SK-MEL-5 (cell line): Measurements from ENCODE around the gene STK31. TPM values are rescaled to one million over a fixed set of nuclear protein-coding genes. Genes with fewer than 3 reads are reported as not detected.
"Not testable (repeated sequence)": the region's sequence is repeated elsewhere in the genome, so short reads cannot be mapped to it uniquely, and the experiment has no call there.

Experiments
- DNase-seq: peaks from one replicate; pipeline ENCODE4 v3.0.0-alpha.2; 2016; ENCODE audit warnings: low read depth, low spot score
- in situ Hi-C: cut with HindIII; loops from 2 replicates; pipeline ENCODE4 v1.10.0; 2016; ENCODE audit warnings: low sequenced_read_pairs, high pct_unique_total_duplicates, low pct_unique_long_range_greater_than_20kb
- total RNA-seq: library from RNA; depleted of rRNA; stranded (reverse); fragments of >200 nt; shearing (Covaris generic); gene quantifications from 2 replicates; pipeline ENCODE4 v1.2.3, GENCODE V29; 2014

Gene STK31
- total RNA-seq, 1 experiment from 2014 or later: not detected

DNA sequence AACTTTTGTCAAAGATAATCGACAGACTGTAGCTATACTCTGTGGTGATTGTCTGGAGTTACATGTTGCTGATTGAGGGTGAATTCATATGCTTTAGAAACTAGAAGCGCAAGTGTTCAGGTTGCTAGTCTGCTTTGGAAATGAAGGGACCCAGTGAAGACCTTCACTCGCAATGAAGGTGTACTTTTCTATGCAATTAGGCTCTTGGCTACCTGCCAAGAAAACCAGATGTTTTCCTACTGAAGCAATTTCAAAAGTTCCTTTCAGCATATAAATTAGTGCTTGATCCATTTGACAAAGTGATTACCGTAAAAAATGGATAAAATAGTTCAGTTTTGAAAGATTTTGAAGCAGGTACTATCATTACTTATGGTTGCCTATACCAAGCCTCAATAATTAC lies 10.0 kb upstream of the STK31 start:
- DNase-seq: no peak
- in situ Hi-C loops: no loop called here

- DNase-seq: no peak
- in situ Hi-C loops: no loop called here
Observed at GRCh38 chr7:23709081-23709750, 803 bp upstream of the STK31 start.

GRCh38 chr7:23712368-23713284 lies 2.6 kb downstream of the STK31 start:
- in situ Hi-C loops: no loop called here
- DNase-seq: peak; percentile 79

DNA sequence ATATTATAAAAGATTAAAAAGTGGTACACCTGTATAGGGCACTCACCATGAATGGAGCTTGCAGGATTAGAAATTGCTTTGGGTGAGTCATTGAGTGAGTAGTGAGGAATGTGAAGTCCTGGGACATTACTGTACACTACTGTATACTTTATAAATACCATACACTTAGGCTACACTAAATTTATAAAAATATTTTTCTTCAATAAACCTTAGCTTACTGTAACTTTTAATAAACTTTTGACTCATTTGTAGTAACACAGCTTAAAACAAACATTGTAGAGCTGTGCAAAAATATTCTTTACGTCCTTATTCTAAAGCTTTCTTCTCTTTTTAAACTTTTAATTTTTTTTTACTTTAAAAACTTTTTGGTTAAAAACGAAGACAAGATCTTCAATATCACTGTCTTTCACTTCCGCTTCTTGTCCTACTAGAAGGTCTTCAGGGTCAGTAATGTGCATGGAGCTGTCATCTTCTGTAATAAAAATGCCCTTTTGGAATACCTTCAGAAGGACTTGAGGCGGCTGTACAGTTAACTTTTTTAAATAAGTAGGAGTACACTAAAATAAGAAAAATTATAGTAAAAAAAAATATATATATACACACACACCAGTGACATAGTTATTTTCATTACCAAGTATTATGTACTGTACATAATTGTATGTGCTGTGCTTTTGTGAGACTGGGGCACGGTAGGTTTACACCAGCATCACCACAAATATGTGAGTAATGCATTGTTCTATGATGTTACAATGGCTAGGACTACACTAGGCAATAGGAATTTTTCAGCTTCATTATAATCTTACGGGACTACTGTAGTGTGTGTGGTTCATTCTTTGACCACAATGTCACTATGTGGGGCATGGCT lies 3.5 kb downstream of the STK31 start:
- in situ Hi-C loops: no loop called here
- DNase-seq: no peak

- in situ Hi-C loops: no loop called here
- no peak for DNase-seq
Observed at GRCh38 chr7:23714150-23714464, 4.1 kb downstream of the STK31 start.

- in situ Hi-C loops: no loop called here
- DNase-seq: no peak
Observed at GRCh38 chr7:23714579-23714978, 4.6 kb downstream of the STK31 start.

- in situ Hi-C loops: no loop called here
- DNase-seq: no peak
Observed at GRCh38 chr7:23715099-23715498, 5.1 kb downstream of the STK31 start.

DNA sequence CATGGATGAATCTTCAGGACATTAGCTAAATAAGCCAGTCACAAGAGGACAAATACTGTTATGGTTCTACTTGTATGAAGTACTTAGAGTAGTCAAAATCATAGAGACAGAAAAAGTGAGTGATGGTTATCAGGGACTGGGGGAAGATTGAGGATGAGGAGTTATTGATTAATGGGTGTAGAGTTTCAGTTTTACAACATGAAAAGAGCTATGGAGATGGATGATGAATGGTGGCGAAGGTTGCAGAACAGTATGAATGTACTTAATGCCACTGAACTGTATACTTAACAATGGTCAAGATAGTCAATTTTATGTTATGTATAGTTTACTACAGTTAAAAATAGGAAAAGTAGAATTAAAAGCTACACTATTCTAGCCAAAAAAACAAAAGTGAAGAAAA lies 7.8 kb downstream of the STK31 start:
- in situ Hi-C loops: no loop called here
- DNase-seq: no peak

- no peak for DNase-seq
- in situ Hi-C loops: no loop called here
Observed at GRCh38 chr7:23721456-23721855, 11.4 kb downstream of the STK31 start.

GRCh38 chr7:23722587-23723216 lies 12.7 kb downstream of the STK31 start:
- DNase-seq, in situ Hi-C loops: not testable (repeated sequence)

DNA sequence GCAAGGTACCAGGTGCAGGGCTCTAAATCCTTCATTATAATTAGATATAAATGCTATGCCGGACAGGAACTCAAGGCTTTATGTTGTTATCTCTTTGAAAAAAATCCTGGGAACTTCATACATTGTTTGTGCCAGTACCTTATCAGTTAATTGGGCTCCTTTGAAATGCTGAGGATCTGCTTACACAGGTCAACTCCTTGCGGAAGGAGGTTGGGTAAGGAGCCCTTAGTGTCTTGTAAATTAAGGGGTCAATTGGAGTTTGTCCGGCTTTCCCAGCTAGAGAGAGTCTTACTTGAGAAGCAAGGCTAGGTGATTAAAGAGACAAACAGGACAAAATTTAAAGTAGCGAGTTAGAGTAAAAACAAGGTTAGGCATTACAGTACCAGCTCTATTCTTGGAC lies 14.1 kb downstream of the STK31 start:
- in situ Hi-C loops, DNase-seq: not testable (repeated sequence)

DNA sequence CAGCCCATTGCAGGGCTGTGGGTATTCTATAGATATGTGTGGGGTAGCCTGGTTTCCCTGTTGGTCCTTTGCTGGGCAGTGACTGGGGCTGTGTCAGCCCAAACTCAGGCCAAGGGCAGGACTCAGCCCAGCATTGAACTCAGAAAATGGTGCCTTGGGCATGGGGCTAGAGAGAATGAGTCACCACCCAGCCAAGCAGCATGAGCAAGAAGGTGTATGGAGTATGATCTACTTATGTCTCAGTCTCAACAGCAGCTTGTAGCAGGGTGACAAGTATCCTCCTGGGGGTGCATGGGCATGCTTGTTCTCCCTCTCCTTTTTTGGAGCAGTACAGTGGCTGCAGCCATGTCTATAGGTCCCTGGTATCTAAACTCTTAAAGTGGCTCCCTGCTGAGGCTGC lies 32.0 kb downstream of the STK31 start:
- no peak for DNase-seq
- in situ Hi-C loops: no loop called here

GRCh38 chr7:23743226-23743625 lies 33.2 kb downstream of the STK31 start:
- in situ Hi-C loops: no loop called here
- DNase-seq: no peak

DNA sequence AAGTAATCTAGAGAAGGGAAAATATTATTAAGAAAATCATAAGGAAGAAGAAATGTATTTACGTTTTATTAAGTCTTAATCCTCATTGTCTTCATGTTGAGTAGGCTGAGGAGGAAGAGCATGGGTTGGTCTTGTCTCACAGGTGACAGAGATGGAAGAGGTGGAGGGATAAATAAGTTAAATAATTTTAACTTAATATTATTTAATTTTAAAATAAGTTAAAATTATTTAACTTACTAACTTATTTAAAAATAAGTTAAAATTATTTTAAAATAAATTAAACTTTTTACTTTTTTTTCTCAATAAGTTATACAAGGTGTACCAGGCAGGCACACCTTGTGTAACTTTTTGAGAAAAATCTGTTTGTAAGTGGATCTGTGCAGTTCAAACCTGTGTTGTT lies 36.6 kb downstream of the STK31 start:
- in situ Hi-C loops: no loop called here

DNA sequence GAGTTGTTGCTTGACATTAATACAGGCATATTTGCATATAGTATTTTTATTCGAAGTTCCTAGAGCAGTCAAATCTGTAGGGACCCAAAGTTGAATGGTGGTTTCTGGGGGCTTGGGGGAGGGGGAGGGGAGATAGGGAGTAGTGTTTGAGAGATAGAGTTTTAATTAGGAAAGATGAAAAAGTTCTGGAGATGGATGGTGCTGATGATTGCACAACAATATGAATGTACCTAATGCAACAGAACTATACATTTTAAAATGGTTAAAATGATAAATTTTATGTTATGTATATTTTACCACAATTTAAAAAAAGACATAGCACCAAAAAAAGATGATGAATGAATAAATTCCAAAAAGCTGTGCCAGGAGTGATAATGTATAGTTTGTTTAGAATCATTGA lies 41.8 kb downstream of the STK31 start:
- no peak for DNase-seq
- in situ Hi-C loops: no loop called here

More for the DNA sequence above, 36.6 kb downstream of the STK31 start:
- DNase-seq: no peak

GRCh38 chr7:23758839-23759238 lies 48.8 kb downstream of the STK31 start:
- DNase-seq, in situ Hi-C loops: not testable (repeated sequence)

DNA sequence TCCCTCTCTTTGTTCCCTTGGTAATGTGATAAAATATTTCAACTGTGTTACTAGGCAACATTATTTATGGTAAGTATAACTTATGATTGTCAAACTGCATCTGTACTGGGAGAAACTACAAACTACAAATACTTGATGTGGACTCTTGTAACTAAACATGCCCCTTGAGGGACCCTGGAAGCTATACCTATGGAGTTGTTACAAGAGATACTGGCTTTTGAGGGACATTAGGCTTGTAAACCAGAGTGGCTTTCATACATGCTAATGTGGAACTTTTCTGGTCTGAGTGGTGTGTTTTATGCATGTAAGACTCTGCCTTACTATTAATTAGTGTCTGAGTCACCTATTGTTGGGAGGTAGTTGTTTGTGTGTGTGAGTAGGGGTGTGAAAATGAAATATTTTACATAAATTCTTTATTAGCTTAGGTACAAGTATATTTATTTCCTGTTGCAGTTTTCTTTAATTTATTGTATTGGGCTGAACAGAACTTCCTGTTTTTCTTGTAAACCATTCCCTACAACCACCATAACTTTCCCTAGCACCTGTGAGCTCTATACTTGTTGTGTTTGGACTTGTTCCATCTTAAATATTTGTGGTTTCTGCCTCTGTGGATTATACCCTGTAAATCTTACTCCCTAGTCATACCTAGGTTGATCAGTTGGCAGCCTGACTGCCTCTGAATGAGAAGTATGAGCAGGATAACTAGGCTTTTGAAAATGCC lies 49.8 kb downstream of the STK31 start:
- DNase-seq: no peak
- in situ Hi-C loops: no loop called here
